GM13976 (cell line): ENCODE results near the gene B4GALT1.
A peak's percentile ranks its signal among the peaks of the same experiment; 100 is the strongest.

Experiments used
- DNase-seq: peaks from one replicate; pipeline ENCODE4 v3.0.0; 2012; ENCODE audit warnings: low spot score
- CTCF ChIP-seq: IDR thresholded peaks from 2 replicates; pipeline ENCODE4 v1.5.1; 2012; ENCODE audit warnings: borderline replicate concordance, mild to moderate bottlenecking; ENCODE audit not compliant: insufficient read depth; ENCODE audit errors: extremely low read depth, missing control alignments, control extremely low read depth
- in situ Hi-C: fragments of 300-500 bp; cut with MboI; formaldehyde crosslinking; loops from one replicate; pipeline ENCODE4 v1.12.0; 2022; ENCODE audit warnings: low sequenced_read_pairs, mixed read lengths, inconsistent platforms; ENCODE audit not compliant: unreplicated experiment

B4GALT1 gene

DNA sequence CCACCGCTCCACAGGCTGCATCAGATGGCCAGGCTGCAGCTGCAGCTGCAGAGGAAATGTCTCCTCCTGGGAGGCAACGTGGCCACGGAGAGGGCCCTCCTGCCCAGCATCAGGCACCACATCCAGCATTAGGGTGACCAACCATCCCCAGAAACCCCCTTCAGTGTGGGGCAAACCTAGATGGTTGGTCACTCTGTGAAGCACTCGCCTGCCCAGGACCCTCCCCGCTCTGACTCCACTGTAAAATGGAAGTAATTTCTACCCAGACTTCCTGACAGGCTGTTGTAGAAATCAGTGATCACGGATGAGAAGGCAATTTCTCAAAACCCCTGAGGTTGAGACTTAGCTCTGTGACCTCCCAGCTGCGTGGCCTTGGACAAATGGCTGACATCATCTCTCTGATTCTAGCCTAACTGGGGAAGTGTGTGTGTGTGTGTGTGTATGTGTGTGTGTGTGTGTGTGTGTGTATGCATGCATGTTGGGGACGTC, 31.6 kb downstream of the B4GALT1 start:
- TF ChIP-seq CTCF = no peak
- peak; percentile 41 for DNase-seq
- in situ Hi-C loops = no loop called here

- TF ChIP-seq CTCF = no peak
- in situ Hi-C loops = no loop called here
- no peak for DNase-seq
Observed at GRCh38 chr9:33135031-33135461, 32.1 kb downstream of the B4GALT1 start.

- no peak for TF ChIP-seq CTCF
- in situ Hi-C loops = no loop called here
- no peak for DNase-seq
Observed at GRCh38 chr9:33133186-33133585, 34.0 kb downstream of the B4GALT1 start.

- DNase-seq = no peak
- in situ Hi-C loops = no loop called here
- no peak for TF ChIP-seq CTCF
Observed at GRCh38 chr9:33131790-33132772, 35.1 kb downstream of the B4GALT1 start.

DNA sequence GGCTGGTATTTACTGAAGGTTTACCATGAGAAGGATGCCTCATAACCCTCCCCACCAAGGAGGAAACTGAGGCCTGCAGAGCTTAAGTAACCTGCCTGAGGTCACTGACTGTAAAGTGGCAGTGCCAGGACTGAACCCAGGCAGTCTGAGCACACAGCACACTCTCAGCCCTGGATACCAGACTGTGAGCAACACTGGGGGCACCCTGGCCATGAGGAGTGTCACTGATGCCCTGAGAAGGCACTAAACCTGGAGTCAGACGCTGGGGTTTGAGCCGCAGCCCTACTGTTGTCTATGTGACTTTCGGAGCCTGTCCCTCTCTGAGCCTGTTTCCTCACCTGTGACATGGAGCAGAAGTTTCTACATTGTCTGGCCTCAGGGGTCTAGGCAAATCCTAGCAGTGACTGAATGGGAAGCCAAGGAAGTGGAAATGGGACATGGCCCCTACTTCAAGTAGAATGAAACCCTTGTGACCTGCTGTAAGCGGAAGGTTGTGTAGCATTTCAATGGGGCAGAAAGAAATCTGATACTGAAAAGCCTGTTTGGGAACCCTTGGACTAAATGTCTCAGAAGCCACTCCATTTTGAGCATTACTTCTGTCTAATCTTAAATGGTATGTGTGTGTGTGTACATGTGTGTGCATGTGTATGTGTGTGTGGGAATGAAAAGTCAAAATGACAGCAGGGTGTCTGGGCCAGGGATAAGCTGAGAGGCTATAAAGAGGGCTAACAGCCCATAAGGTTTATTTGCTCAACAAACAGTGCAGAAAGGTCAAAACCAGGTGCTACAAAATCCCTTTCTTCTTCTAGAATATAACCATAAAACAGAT, 36.0 kb downstream of the B4GALT1 start:
- in situ Hi-C loops = no loop called here
- no peak for DNase-seq
- TF ChIP-seq CTCF = no peak
